ENCODE data around the gene RALGPS1.

RALGPS1 gene

GRCh38 chr9:127176631-127177030 lies 262.0 kb downstream of the RALGPS1 start (continued):
- TF ChIP-seq BCL6B (tag by site-specific recombination; IDR thresholded peaks at IDR 0.05) (no peak), ZFP3 (tag by site-specific recombination; IDR thresholded peaks at IDR 0.05; ENCODE audit: low read depth) (no peak), ZNF23 (tag by site-specific recombination; IDR thresholded peaks at IDR 0.05; ENCODE audit: borderline replicate concordance) (no peak), TRIM28 (IDR thresholded peaks at IDR 0.05; ENCODE audit: borderline replicate concordance, low read length) (no peak), ZNF2 (tag by site-specific recombination; IDR thresholded peaks at IDR 0.05) (no peak), EGR2 (tag by site-specific recombination; IDR thresholded peaks at IDR 0.05; ENCODE audit: low read depth) (no peak), ZEB2 (tag by site-specific recombination; IDR thresholded peaks at IDR 0.05) (no peak), ZNF792 (tag by site-specific recombination; IDR thresholded peaks at IDR 0.05) (no peak), MZF1 (tag by site-specific recombination; IDR thresholded peaks at IDR 0.05; ENCODE audit: borderline replicate concordance) (no peak)
- TF ChIP-seq, protein P1, sequence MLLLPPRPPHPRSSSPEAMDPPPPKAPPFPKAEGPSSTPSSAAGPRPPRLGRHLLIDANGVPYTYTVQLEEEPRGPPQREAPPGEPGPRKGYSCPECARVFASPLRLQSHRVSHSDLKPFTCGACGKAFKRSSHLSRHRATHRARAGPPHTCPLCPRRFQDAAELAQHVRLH (tag by site-specific recombination; IDR thresholded peaks at IDR 0.05) = no peak

GRCh38 chr9:127177231-127177630 lies 262.6 kb downstream of the RALGPS1 start:
- CTCF ChIA-PET = no interaction called here
- POLR2A ChIA-PET = no interaction called here
- H3K27ac ChIP-seq (ENCODE audit: extremely low read depth, low read depth, low read length) = no peak overlapping the region
- no peak overlapping the region for H3K4me3 ChIP-seq (ENCODE audit: low read depth, low read length)
- H3K9me3 ChIP-seq (ENCODE audit: control insufficient read depth, insufficient read depth, low read depth, low read length) = no peaks in the 10 kb centered on the region
- no peaks in the 10 kb centered on the region for H3K4me1 ChIP-seq (ENCODE audit: control insufficient read depth, insufficient read depth, low read length)
- H3K36me3 ChIP-seq (ENCODE audit: control insufficient read depth in 2 of 2, insufficient read depth in 1 of 2, low read length in 2 of 2) = no peaks in the 10 kb centered on the region
- TF ChIP-seq SALL2 (tag by site-specific recombination; IDR thresholded peaks at IDR 0.05; ENCODE audit: borderline replicate concordance) (no peak), BCL6B (tag by site-specific recombination; IDR thresholded peaks at IDR 0.05) (no peak), TCF7L2 (IDR thresholded peaks at IDR 0.05; ENCODE audit: borderline replicate concordance, low read depth, low read length) (no peak), ZBTB21 (tag by site-specific recombination; IDR thresholded peaks at IDR 0.05) (no peak), ZNF404 (tag by site-specific recombination; IDR thresholded peaks at IDR 0.05) (no peak), ZFP37 (tag by site-specific recombination; IDR thresholded peaks at IDR 0.05) (no peak), ZNF37A (tag by site-specific recombination; IDR thresholded peaks at IDR 0.05) (no peak), KLF10 (tag by site-specific recombination; IDR thresholded peaks at IDR 0.05) (no peak), ZNF664 (tag by site-specific recombination; IDR thresholded peaks at IDR 0.05) (no peak), YY1 (tag by site-specific recombination; IDR thresholded peaks at IDR 0.05) (no peak)
- TF ChIP-seq, protein P1 (tag by site-specific recombination; IDR thresholded peaks at IDR 0.05) = no peak
- TF ChIP-seq, protein P2, sequence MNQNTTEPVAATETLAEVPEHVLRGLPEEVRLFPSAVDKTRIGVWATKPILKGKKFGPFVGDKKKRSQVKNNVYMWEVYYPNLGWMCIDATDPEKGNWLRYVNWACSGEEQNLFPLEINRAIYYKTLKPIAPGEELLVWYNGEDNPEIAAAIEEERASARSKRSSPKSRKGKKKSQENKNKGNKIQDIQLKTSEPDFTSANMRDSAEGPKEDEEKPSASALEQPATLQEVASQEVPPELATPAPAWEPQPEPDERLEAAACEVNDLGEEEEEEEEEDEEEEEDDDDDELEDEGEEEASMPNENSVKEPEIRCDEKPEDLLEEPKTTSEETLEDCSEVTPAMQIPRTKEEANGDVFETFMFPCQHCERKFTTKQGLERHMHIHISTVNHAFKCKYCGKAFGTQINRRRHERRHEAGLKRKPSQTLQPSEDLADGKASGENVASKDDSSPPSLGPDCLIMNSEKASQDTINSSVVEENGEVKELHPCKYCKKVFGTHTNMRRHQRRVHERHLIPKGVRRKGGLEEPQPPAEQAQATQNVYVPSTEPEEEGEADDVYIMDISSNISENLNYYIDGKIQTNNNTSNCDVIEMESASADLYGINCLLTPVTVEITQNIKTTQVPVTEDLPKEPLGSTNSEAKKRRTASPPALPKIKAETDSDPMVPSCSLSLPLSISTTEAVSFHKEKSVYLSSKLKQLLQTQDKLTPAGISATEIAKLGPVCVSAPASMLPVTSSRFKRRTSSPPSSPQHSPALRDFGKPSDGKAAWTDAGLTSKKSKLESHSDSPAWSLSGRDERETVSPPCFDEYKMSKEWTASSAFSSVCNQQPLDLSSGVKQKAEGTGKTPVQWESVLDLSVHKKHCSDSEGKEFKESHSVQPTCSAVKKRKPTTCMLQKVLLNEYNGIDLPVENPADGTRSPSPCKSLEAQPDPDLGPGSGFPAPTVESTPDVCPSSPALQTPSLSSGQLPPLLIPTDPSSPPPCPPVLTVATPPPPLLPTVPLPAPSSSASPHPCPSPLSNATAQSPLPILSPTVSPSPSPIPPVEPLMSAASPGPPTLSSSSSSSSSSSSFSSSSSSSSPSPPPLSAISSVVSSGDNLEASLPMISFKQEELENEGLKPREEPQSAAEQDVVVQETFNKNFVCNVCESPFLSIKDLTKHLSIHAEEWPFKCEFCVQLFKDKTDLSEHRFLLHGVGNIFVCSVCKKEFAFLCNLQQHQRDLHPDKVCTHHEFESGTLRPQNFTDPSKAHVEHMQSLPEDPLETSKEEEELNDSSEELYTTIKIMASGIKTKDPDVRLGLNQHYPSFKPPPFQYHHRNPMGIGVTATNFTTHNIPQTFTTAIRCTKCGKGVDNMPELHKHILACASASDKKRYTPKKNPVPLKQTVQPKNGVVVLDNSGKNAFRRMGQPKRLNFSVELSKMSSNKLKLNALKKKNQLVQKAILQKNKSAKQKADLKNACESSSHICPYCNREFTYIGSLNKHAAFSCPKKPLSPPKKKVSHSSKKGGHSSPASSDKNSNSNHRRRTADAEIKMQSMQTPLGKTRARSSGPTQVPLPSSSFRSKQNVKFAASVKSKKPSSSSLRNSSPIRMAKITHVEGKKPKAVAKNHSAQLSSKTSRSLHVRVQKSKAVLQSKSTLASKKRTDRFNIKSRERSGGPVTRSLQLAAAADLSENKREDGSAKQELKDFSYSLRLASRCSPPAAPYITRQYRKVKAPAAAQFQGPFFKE (tag by site-specific recombination; IDR thresholded peaks at IDR 0.05; ENCODE audit: borderline replicate concordance) = no peak
- TF ChIP-seq, protein P3, sequence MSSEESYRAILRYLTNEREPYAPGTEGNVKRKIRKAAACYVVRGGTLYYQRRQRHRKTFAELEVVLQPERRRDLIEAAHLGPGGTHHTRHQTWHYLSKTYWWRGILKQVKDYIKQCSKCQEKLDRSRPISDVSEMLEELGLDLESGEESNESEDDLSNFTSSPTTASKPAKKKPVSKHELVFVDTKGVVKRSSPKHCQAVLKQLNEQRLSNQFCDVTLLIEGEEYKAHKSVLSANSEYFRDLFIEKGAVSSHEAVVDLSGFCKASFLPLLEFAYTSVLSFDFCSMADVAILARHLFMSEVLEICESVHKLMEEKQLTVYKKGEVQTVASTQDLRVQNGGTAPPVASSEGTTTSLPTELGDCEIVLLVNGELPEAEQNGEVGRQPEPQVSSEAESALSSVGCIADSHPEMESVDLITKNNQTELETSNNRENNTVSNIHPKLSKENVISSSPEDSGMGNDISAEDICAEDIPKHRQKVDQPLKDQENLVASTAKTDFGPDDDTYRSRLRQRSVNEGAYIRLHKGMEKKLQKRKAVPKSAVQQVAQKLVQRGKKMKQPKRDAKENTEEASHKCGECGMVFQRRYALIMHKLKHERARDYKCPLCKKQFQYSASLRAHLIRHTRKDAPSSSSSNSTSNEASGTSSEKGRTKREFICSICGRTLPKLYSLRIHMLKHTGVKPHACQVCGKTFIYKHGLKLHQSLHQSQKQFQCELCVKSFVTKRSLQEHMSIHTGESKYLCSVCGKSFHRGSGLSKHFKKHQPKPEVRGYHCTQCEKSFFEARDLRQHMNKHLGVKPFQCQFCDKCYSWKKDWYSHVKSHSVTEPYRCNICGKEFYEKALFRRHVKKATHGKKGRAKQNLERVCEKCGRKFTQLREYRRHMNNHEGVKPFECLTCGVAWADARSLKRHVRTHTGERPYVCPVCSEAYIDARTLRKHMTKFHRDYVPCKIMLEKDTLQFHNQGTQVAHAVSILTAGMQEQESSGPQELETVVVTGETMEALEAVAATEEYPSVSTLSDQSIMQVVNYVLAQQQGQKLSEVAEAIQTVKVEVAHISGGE (tag by site-specific recombination; conservative IDR thresholded peaks at IDR 0.05; ENCODE audit: low read depth) = no peak
- TF ChIP-seq, protein P4, sequence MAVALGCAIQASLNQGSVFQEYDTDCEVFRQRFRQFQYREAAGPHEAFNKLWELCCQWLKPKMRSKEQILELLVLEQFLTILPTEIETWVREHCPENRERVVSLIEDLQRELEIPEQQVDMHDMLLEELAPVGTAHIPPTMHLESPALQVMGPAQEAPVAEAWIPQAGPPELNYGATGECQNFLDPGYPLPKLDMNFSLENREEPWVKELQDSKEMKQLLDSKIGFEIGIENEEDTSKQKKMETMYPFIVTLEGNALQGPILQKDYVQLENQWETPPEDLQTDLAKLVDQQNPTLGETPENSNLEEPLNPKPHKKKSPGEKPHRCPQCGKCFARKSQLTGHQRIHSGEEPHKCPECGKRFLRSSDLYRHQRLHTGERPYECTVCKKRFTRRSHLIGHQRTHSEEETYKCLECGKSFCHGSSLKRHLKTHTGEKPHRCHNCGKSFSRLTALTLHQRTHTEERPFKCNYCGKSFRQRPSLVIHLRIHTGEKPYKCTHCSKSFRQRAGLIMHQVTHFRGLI (tag by site-specific recombination; IDR thresholded peaks at IDR 0.05) = no peak
